NCI-H1092 (cell line): ENCODE measurements around the gene THOP1.

ENCODE experiments used
- DNase-seq: peaks from one replicate; lab custom pipeline; 2025; lab: John Stamatoyannopoulos, UW

Gene THOP1

DNA sequence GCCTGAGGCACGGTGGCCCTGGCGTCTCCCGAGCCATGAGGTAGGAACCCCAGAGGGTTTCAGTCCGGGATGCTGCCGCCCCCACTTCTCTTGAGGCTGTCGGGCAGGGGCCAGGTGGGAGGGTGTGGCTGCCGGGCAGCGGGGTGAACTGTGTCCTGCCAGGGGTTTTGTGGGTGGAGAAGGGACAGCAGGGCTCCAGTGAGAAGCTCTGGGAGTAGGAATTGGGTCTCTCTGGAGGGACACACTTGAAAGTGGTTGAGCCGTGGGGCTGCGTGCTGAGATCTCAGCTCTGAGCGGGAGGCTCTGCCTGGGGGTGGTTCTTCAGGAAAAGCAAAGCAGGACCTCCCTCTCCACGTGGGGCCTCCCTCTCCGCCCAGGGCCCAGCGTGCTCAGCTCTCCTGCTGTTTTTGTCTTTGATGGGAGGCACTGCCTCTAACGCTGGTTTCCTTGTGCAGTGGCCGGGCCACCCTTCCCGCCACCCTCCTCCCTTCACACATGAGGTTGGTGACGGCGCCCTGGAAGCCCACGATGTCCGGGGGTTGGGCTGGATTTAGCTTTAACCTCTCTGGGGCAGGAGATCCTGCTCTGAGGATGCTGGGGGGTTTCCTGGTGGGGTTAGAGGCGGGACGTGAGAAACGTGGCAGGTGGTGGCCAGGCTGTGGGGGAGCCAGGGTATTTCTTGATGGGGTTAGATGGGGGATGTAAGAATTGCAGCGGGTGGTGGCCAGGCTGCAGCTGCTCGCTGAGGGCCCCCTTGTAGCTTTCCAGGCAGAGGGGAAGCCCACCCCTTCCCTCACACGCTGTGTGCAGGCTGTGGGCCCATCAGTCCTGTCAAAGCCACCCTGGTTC is 19.1 kb downstream of the THOP1 start:
- DNase-seq = no peak

DNA sequence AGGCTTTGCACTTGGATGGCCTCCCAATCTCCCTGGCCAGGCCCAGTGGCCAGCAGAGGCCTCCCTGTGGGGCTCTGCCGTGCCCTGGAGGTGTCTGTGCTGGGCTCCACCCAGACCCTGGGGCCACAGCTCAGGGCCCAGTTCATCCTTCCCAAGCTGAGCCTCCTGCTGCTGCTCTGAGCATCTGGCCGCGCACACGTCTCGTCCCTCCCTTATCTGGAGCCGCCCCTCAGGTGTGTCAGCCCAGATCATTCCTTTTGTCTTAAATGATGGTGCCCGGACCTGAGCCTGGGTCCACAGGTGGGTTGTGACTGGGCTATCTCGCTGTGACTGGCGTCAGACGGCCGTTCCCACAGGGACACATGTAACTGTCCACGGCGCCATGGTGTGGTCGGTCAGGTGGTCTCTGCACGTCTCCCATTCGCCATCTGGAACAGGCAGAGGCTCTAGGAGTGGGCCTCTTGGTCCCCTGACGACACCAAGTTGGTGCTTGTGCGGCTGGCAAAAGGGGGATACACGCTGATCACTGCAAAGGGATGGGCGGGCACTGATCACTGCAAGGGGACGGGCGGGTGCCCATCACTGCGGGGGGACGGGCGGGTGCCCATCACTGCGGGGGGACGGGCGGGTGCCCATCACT is 20.1 kb downstream of the THOP1 start:
- DNase-seq = no peak

DNA sequence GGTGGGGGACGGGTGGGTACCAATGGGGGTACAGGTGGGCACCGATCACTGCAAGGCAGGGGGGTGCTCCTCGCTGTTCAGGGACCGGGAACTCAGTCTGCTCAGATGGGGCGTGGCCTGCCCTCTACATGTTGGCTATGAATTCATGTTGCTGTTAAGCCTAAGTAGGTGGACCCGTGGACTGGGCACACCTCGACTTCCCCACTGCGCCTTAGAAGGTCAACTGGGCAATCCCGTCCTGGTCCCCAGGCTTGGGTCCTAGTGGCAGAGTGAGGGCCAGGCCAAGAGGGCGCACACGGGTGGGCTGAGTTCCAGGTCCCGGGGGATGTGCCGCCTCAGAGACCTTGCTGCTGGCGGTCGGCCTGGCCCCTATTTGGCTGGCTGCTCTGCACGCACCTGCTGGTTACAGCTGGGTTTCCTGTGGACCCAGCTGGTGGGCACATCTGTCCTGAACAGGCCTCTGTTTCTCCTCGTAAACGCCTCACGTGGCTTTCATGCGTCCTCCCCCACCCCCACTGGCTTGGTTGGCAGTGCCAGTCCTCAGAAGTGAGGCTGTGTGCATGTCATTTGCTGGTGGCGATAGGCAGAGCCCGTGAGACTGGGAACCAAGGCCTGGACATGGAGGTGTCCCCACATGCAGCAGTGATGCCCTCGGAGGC is 20.8 kb downstream of the THOP1 start:
- no peak for DNase-seq

DNA sequence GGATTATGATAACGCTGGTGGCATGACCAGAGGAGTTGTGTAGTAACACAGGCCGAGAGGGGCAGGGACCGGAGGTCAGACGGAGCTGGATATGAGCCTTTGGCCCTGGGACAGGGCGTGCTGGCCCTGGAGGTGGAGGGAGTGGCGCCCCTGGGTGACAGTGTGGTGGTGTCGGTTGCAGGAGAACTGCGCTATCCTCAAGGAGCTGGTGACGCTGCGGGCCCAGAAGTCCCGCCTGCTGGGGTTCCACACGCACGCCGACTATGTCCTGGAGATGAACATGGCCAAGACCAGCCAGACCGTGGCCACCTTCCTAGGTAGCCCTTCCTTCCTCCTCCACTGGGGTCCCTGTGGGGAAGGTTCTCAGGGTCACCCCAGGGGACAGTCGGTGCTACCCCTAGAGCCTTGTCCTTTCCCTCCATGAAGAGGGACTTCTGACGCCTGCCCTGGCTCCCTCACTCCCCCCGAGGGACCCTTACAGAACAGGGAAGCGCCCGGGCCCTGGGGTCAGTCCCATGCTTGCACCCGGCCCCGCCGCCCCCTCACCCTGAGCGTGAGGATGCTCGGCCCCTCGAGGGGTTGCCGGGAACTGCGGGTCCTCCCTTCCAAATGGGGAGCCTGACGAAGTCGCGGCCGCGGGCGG is 21.6 kb downstream of the THOP1 start:
- no peak for DNase-seq

DNA sequence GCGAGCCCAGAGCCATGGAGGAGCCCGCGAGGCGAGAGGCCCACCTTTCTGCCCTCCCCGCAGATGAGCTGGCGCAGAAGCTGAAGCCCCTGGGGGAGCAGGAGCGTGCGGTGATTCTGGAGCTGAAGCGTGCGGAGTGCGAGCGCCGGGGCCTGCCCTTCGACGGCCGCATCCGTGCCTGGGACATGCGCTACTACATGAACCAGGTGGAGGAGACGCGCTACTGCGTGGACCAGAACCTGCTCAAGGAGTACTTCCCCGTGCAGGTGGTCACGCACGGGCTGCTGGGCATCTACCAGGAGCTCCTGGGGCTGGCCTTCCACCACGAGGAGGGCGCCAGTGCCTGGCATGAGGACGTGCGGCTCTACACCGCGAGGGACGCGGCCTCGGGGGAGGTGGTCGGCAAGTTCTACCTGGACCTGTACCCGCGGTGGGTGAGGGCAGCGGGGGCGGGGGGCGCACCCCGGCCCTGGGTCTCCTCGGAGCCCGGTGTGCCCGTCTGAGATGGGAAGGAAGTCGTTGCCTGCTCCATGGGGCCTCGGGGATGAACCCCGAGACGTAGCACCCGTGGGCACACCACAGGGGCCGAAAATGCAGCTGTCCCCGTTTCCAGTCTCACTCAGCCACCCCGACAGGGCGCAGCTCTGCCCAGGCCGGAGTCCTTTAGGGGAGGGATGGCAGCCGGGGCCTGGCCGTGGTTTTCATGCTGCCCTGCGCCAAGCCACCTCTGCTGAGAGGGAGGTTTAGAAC is 22.3 kb downstream of the THOP1 start:
- DNase-seq = no peak

DNA sequence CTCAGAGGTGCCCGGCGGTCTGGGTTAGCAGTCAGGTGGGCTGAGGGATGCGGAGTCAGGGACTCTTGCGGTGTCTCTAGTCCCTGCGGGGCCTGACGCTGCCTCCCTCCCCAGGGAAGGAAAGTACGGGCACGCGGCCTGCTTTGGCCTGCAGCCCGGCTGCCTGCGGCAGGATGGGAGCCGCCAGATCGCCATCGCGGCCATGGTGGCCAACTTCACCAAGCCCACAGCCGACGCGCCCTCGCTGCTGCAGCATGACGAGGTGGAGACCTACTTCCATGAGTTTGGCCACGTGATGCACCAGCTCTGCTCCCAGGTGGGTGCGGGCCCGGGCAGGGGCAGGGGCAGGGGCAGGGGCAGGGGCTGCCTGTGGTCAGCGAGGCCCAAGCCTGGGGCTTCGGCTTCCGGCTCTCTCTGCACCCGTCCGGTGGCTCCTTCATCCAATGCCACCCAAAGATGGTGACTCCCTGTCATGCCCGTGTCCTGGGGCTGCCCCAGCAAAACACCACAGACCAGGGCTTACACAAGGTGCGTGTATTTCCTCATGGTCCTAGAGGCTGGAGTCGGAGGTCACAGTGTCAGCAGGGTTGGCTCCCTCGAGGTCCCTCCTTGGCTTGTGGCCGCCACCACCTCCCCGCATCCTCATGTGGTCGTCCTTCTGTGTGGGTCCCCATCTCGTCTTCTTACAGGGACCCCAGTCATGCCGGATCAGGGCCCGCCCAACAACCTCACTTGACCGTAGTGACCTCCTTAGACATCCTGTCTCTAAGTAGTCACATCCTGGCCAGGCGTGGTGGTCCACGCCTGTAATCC is 23.0 kb downstream of the THOP1 start:
- no peak for DNase-seq

DNA sequence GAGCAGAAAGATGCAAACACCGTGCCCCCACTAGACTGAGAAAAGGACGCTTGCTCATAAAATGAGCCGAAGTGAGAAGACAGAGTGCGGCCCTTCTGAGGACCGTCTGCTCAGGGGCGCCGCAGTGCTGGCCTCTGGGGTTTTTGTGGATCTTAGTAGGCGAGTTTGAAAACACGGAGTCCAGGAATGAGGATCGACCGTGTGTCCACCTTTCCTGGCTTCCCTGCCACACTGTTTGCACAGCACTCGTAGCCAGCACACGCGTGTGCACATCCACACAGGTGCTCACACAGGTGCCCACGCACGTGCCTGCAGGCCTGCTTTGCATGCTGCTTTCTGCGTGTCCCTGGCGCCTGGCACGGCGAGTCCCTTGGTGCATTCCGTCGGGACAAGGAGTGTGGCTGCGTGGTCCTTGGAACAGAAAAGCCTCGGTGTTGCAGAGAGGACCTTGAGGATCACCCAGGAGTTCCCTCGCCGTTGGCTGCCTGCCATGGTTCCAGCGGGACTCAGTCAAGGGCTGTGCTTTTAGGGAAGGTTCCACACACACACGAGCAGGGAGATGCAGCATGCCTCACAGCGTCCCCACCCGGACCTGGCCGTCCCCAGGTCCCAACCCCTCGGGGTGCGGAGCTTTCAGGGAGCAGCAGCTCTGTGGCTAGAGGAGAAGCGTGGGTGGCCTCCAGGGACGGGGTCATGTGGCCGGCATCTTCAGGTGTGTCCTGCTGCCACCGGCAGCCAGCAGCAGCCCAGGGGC is 24.3 kb downstream of the THOP1 start:
- DNase-seq = no peak

DNA sequence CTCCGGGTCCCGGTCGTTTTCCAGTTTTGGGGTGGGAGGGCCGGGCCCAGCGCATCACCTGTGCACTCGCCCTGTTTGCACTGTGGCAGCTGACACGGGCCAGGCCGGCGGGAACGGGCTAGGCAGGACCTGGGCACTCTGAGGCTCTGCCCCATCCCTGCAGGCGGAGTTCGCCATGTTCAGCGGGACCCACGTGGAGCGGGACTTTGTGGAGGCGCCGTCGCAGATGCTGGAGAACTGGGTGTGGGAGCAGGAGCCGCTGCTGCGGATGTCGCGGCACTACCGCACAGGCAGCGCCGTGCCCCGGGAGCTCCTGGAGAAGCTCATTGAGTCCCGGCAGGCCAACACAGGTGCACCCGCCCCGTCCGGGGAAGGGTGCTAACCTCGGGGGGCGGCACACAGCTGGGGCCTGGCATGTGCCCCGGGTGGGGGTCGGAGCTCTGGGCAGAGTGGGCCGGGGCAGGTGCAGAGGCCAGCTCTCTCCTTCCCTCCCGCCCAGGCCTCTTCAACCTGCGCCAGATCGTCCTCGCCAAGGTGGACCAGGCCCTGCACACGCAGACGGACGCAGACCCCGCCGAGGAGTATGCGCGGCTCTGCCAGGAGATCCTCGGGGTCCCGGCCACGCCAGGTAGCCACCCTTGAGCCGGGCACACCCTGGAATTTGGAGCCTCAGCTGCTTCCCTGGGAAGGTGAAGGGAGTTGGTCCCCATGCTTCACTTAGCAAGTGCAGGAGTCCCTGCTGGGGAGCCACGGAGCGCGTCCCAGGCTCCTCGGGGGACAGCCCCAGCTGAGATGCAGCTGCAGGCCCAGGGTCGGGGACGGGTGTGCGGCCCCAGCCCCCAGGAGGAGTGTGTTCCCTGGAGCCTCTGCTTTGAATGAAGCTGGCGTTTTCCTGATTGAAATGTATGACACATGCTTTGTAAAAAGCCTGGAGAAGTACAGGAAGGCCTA is 25.1 kb downstream of the THOP1 start:
- DNase-seq = no peak

DNA sequence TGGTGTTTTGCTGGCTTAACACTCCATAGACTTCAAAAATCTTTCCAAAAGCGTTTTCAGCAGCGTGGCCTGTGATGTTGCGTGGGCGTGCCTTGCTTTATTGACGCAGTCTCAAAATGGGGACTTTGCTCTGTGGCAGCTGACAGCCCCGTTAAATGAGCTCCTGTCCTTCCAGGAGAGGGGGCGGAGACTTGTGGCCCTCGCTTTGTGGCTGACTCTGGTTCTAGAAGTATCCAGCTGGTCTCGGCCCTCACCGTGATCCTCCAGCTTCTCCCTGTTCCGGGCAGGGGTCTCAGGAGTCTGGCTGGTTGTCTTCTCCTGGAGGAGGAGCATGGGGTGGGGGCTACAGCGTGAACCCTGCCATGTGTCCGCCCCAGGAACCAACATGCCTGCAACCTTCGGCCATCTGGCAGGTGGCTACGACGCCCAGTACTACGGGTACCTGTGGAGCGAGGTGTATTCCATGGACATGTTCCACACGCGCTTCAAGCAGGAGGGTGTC is 26.0 kb downstream of the THOP1 start:
- DNase-seq = no peak

DNA sequence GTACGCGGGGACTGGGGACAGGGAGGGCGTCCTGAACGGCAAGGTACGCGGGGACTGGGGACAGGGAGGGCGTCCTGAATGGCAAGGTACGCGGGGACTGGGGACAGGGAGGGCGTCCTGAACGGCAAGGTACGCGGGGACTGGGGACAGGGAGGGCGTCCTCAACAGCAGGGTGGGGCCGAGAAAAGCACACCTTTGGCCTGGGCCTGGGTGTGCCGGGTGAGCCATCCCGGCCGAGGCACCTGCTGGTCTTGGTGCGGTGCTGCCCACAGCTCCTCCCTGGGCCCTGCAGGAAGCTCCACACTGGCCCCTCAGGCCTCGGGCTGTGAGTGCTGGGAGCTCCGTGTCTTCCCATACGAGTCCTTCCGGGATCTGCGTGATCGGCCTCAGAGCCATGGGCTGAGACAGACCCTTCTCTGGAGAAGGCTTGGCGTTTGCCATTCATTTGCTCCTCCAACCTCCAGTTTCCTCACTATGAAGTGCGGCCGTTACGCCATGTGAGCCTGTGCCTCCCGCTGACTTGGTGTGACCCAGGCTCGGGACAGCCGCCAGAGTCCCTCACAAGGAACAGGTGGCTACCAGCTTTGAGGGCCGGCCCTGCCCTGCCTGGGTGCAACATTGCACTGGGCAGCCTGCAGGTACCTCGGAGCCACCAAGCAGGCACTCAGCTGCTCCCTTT is 26.6 kb downstream of the THOP1 start:
- DNase-seq = no peak

DNA sequence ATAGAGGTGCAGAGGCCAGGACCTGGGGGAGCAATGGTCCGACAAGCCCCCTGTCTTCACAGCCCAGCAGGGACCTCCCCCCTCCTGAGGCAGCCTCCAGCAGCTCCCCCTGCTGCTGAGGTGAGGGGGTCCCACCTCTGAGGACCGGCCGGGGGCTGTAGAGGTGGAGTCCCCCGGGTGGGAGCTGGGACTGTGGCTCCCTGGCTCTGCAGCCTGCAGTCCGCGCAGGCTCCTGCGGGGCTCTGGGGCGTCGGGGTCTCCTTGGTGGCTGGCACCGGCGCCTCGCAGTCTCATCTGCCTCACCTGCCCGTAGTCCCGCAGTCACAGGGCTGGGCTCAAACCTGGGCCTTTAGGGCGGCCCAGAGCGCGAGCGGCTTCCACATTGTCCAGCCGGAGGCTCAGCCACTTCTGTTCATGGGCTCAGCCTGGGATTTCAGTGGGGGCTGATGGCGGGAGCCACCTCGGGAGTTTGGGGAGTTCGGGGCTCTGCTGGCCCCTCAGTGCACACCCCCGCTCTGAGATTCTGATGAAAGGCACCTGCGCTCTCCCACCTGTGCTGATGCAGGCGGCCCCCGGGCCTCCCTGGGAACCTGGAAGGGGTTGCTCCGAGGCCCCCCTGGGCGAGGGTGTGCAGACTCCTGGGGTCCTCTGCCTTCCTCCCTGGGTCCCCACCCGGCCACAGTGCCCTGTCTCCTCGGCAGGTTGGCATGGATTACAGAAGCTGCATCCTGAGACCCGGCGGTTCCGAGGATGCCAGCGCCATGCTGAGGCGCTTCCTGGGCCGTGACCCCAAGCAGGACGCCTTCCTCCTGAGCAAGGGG is 27.3 kb downstream of the THOP1 start:
- no peak for DNase-seq

DNA sequence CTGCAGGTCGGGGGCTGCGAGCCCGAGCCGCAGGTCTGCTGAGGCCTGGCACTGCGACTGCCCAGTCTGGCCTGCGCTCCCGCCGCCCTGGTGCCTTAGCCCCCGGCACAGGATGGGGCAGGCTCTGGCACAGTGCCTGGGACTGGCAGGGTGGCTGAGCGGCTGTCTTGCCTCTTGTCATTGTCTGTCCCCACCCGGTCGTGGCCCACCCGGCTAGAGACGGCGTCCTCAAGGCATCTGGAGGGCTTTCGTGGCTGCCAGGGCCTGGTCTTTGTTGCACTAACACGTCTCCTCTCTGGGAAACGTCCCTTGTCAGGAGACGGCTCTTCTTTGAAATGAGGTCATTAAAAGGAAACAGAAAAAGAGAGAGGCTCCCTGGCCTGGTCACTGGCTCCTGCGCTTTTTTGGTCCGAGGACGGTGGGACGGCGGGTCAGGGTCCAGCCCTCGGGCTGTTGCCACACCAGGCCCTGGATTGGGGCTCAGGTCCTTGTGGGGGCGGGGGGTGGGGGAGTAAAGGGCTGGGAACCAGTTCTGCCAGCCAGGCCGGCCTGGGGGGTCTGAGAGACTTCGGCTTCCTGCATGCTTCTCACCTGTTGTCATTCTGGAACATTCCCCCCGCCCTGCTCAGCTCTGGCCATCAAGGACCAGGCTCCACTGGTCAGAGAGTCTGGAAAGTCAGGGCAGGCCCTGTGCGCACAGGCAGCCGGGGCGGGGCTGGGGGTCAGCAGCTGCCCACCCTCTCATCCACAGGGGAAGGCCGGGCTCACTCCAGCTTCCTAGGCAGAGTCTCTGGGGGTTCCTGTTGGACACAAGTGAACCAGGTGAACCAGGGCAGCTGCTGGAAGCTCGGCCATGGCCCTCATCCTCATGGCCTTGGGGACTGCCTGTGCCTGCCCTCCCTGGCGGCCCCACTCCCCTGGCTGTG is 28.2 kb downstream of the THOP1 start:
- no peak for DNase-seq

DNA sequence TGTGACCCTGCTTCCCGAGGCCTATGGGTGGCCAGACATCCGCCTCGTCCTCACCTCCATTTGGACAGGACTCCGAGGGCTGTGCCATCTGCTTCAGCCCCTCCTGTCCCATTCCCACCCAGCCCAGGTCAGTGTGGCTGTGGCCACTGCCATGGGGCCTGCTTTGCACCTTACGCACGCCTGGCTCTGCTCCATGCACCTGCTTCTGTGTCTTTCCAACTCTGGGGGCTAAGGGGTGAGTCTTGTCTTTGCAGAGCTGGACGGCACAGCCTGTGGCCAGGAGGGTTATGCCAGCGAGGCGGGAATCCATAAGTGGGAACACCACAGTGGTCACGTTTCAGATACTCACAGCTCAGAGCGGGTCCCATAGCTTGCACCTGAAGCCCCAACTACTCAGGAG is 29.1 kb downstream of the THOP1 start:
- DNase-seq = no peak

DNA sequence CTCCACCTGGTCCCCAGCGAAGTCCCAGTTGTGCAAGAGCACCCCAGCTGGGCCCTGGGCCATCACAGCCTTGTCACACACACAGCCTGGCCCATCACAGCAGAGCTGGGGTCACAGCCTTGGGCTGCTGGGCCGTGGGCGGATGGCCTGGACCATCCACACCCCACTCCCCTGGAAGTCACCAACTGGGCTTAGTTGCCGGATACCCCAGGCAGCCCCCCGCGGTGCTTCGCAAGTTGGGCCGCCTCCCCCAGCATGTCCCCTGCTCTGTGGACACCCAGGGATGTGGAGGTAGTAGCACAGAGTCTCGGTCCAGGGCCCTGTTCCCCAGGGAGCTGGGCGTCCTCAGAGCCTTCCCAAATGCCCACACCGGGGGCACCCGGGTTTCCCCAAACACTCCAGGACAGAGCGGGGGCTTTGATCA is 29.9 kb downstream of the THOP1 start:
- DNase-seq = no peak

DNA sequence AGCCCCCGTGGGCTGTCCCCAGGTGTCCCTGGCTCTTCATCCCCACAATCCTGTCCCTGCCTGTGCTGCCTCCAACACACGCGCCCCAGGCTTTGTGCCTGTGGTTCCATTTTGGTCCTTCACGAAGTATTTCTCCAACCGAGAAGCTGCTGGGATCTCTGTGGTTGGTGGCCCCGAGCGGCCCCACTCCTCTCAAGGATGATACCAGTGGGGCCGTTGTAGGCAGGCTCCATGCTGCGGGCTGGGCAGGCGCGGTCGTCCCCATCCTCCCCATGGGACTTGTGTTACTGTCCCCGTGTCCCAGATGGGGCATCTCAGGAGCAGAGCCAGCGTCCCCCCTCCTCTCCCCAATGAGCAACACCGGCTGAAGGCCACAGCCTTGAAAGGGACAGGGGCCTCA is 30.6 kb downstream of the THOP1 start:
- no peak for DNase-seq

DNA sequence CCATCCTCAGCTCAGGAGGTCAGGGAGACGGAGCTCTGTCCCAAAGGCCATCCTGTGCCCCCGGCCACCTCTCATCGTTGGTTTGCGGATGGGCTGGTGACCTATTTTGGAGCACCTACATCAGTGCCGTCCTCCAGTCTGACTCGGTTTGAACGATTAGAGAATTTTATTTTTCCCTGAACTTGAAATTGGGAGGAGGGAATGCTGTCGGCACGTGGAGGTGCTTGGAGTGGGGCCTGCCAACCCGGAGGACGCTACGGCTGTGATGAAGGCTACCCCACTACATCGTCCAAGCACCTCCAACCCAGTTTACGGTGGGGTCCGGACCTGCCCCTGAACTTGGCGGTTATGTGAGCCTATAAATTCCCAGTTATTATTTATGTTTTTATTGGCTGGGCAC is 31.3 kb downstream of the THOP1 start:
- no peak for DNase-seq
